HEK293 (cell line): ENCODE data around the gene MRTFB.

Experiments
- CTCF ChIA-PET: fragments of 350-600 bp; formaldehyde crosslinking; extraction: SDS; loops from one replicate; lab custom pipeline; 2021; ENCODE audit warnings: antibody characterized with exemption; lab: Yijun Ruan, JAX
- POLR2A ChIA-PET: fragments of 300-600 bp; formaldehyde crosslinking; extraction: SDS; loops from one replicate; lab custom pipeline; 2020; ENCODE audit warnings: antibody characterized with exemption, inconsistent platforms; lab: Yijun Ruan, JAX
- H3K27ac ChIP-seq: fragments of 200-500 bp; sonication (Bioruptor generic); 2 replicates; pipeline ENCODE4 v1.5.1; 2014; ENCODE audit warnings: low read depth, low read length, control low read depth, inconsistent platforms; ENCODE audit errors: extremely low read depth
- H3K36me3 ChIP-seq, 2 experiments: fragments of 200-500 bp in 1 of 2; sonication (Bioruptor generic) in 1 of 2; 1 replicate in 1 of 2; 2 replicates in 1 of 2; pipeline ENCODE4 v1.5.1; 2014 to 2017; ENCODE audit warnings: inconsistent platforms in 2 of 2, low read length in 2 of 2; ENCODE audit not compliant: control insufficient read depth in 2 of 2, insufficient read depth in 1 of 2
- H3K4me1 ChIP-seq: fragments of 200-500 bp; sonication (Bioruptor generic); 2 replicates; pipeline ENCODE4 v1.5.1; 2014; ENCODE audit warnings: mild to moderate bottlenecking, low read length, inconsistent platforms; ENCODE audit not compliant: control insufficient read depth, insufficient read depth
- H3K4me3 ChIP-seq: 2 replicates; pipeline ENCODE4 v1.5.1; 2011; ENCODE audit warnings: low read depth, mild to moderate bottlenecking, control low read depth, low read length, moderate library complexity
- H3K9me3 ChIP-seq: fragments of 200-500 bp; sonication (Bioruptor generic); 2 replicates; pipeline ENCODE4 v1.5.1; 2014; ENCODE audit warnings: low read depth, low read length, inconsistent platforms; ENCODE audit not compliant: control insufficient read depth, insufficient read depth
- GLIS2 ChIP-seq: fragments of 450-650 bp; formaldehyde crosslinking; IDR thresholded peaks from 2 replicates; pipeline ENCODE4 v1.5.1; 2016; ENCODE audit warnings: missing biosample characterization, missing genetic modification characterization
- KLF10 ChIP-seq: fragments of 450-650 bp; IDR thresholded peaks from 2 replicates; pipeline ENCODE4 v1.5.1; 2018; ENCODE audit warnings: missing biosample characterization, mild to moderate bottlenecking, missing genetic modification characterization
- KLF8 ChIP-seq: fragments of 450-650 bp; formaldehyde crosslinking; IDR thresholded peaks from 2 replicates; pipeline ENCODE4 v1.5.1; 2016; ENCODE audit warnings: missing biosample characterization, missing genetic modification characterization
- SALL2 ChIP-seq: fragments of 450-650 bp; formaldehyde crosslinking; IDR thresholded peaks from 2 replicates; pipeline ENCODE4 v1.5.0; 2017; ENCODE audit warnings: missing biosample characterization, mild to moderate bottlenecking, missing genetic modification characterization, borderline replicate concordance
- TRIM28 ChIP-seq: IDR thresholded peaks from 2 replicates; pipeline ENCODE4 v1.6.1; 2011; ENCODE audit warnings: low read length, control low read depth, borderline replicate concordance
- ZNF133 ChIP-seq: fragments of 450-650 bp; formaldehyde crosslinking; IDR thresholded peaks from 2 replicates; pipeline ENCODE4 v1.5.1; 2016; ENCODE audit warnings: missing biosample characterization, missing genetic modification characterization
- ZNF202 ChIP-seq: fragments of 450-650 bp; formaldehyde crosslinking; IDR thresholded peaks from 2 replicates; pipeline ENCODE4 v1.5.1; 2016; ENCODE audit warnings: missing biosample characterization, missing genetic modification characterization, borderline replicate concordance
- ZNF211 ChIP-seq: fragments of 450-650 bp; formaldehyde crosslinking; IDR thresholded peaks from 2 replicates; pipeline ENCODE4 v1.5.1; 2016; ENCODE audit warnings: low read depth, missing biosample characterization, missing genetic modification characterization
- ZNF404 ChIP-seq: fragments of 450-650 bp; formaldehyde crosslinking; IDR thresholded peaks from 2 replicates; pipeline ENCODE4 v1.5.1; 2017; ENCODE audit warnings: missing biosample characterization, missing genetic modification characterization
- ZNF416 ChIP-seq: fragments of 450-650 bp; formaldehyde crosslinking; IDR thresholded peaks from 2 replicates; pipeline ENCODE4 v1.5.1; 2016; ENCODE audit warnings: missing biosample characterization, missing genetic modification characterization
- ZNF785 ChIP-seq: fragments of 450-650 bp; formaldehyde crosslinking; IDR thresholded peaks from 2 replicates; pipeline ENCODE4 v1.5.1; 2016; ENCODE audit warnings: missing biosample characterization, missing genetic modification characterization
- ZNF830 ChIP-seq: fragments of 450-650 bp; IDR thresholded peaks from 2 replicates; pipeline ENCODE4 v1.5.0; 2018; ENCODE audit warnings: missing biosample characterization, missing genetic modification characterization, low read depth, mild to moderate bottlenecking, moderate library complexity
- TF ChIP-seq, protein P1 (sequence below): fragments of 450-650 bp; formaldehyde crosslinking; IDR thresholded peaks from 2 replicates; pipeline ENCODE4 v1.5.1; 2016; ENCODE audit warnings: missing biosample characterization, missing genetic modification characterization
- TF ChIP-seq, protein P2 (sequence below): fragments of 450-650 bp; formaldehyde crosslinking; IDR thresholded peaks from 2 replicates; pipeline ENCODE4 v1.5.1; 2016; ENCODE audit warnings: missing biosample characterization, missing genetic modification characterization
- TF ChIP-seq, protein P3 (sequence below): fragments of 450-650 bp; formaldehyde crosslinking; IDR thresholded peaks from 2 replicates; pipeline ENCODE4 v1.5.1; 2016; ENCODE audit warnings: missing biosample characterization, missing genetic modification characterization
- TF ChIP-seq, protein P4 (sequence below): fragments of 450-650 bp; formaldehyde crosslinking; IDR thresholded peaks from 2 replicates; pipeline ENCODE4 v1.5.1; 2017; ENCODE audit warnings: missing biosample characterization, missing genetic modification characterization
- TF ChIP-seq, protein P5 (sequence below): fragments of 450-650 bp; formaldehyde crosslinking; IDR thresholded peaks from 2 replicates; pipeline ENCODE4 v1.5.1; 2016; ENCODE audit warnings: missing biosample characterization, missing genetic modification characterization, low read depth
- TF ChIP-seq, protein P6 (sequence below): fragments of 450-650 bp; formaldehyde crosslinking; IDR thresholded peaks from 2 replicates; pipeline ENCODE4 v1.5.1; 2016; ENCODE audit warnings: missing biosample characterization, missing genetic modification characterization
- TF ChIP-seq, protein P7 (sequence below): fragments of 450-650 bp; formaldehyde crosslinking; IDR thresholded peaks from 2 replicates; pipeline ENCODE4 v1.5.1; 2016; ENCODE audit warnings: missing biosample characterization, missing genetic modification characterization
- TF ChIP-seq, protein P8 (sequence below): fragments of 450-650 bp; formaldehyde crosslinking; IDR thresholded peaks from 2 replicates; pipeline ENCODE4 v1.5.1; 2017; ENCODE audit warnings: missing biosample characterization, missing genetic modification characterization

Gene MRTFB

DNA sequence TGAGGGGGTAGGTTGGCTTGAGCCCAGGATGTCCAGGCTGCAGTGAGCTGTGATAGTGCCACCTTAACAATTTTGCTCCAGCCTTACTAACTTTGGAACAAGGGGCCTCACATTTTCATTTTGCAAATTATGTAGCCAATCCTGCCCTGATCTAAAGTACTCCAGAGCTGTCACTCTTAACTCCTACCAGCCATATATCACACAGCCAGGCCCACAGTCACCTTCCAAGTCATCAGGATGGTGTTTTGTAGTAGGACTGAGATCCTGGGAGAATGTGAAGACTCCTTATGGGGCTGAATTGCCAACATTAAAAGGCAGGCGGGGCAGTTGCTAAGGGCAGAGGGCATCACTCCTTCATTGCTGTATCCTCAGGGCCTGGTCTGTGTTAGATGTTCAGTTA, 243.0 kb downstream of the MRTFB start:
- Histone ChIP-seq H3K36me3 (no peaks in the 10 kb centered on the region), H3K27ac (no peak overlapping the region), H3K9me3 (no peaks in the 10 kb centered on the region), H3K4me1 (no peaks in the 10 kb centered on the region), H3K4me3 (no peak overlapping the region)
- TF ChIP-seq, protein P1, sequence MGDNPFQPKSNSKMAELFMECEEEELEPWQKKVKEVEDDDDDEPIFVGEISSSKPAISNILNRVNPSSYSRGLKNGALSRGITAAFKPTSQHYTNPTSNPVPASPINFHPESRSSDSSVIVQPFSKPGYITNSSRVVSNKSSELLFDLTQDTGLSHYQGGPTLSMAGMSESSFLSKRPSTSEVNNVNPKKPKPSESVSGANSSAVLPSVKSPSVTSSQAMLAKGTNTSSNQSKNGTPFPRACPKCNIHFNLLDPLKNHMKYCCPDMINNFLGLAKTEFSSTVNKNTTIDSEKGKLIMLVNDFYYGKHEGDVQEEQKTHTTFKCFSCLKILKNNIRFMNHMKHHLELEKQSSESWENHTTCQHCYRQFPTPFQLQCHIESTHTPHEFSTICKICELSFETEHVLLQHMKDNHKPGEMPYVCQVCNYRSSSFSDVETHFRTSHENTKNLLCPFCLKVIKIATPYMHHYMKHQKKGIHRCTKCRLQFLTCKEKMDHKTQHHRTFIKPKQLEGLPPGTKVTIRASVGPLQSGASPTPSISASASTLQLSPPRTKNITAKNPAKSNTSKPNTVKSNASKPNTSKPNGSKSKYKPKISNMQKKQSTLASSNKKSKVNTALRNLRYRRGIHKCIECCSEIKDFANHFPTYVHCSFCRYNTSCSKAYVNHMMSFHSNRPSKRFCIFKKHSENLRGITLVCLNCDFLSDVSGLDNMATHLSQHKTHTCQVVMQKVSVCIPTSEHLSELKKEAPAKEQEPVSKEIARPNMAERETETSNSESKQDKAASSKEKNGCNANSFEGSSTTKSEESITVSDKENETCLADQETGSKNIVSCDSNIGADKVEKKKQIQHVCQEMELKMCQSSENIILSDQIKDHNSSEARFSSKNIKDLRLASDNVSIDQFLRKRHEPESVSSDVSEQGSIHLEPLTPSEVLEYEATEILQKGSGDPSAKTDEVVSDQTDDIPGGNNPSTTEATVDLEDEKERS (tag by site-specific recombination) = no peak
- TF ChIP-seq, protein P2, sequence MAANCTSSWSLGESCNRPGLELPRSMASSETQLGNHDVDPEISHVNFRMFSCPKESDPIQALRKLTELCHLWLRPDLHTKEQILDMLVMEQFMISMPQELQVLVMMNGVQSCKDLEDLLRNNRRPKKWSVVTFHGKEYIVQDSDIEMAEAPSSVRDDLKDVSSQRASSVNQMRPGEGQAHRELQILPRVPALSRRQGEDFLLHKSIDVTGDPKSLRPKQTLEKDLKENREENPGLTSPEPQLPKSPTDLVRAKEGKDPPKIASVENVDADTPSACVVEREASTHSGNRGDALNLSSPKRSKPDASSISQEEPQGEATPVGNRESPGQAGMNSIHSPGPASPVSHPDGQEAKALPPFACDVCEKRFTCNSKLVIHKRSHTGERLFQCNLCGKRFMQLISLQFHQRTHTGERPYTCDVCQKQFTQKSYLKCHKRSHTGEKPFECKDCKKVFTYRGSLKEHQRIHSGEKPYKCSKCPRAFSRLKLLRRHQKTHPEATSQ (tag by site-specific recombination) = no peak
- TF ChIP-seq, protein P3, sequence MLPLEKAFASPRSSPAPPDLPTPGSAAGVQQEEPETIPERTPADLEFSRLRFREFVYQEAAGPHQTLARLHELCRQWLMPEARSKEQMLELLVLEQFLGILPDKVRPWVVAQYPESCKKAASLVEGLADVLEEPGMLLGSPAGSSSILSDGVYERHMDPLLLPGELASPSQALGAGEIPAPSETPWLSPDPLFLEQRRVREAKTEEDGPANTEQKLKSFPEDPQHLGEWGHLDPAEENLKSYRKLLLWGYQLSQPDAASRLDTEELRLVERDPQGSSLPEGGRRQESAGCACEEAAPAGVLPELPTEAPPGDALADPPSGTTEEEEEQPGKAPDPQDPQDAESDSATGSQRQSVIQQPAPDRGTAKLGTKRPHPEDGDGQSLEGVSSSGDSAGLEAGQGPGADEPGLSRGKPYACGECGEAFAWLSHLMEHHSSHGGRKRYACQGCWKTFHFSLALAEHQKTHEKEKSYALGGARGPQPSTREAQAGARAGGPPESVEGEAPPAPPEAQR (tag by site-specific recombination) = no peak
- TF ChIP-seq KLF10 (tag by site-specific recombination) (no peak), ZNF785 (tag by site-specific recombination) (no peak), ZNF416 (tag by site-specific recombination) (no peak), SALL2 (tag by site-specific recombination) (no peak), ZNF830 (tag by site-specific recombination) (no peak), ZNF404 (no peak), TRIM28 (no peak), KLF8 (no peak), GLIS2 (no peak)
- TF ChIP-seq, protein P4, sequence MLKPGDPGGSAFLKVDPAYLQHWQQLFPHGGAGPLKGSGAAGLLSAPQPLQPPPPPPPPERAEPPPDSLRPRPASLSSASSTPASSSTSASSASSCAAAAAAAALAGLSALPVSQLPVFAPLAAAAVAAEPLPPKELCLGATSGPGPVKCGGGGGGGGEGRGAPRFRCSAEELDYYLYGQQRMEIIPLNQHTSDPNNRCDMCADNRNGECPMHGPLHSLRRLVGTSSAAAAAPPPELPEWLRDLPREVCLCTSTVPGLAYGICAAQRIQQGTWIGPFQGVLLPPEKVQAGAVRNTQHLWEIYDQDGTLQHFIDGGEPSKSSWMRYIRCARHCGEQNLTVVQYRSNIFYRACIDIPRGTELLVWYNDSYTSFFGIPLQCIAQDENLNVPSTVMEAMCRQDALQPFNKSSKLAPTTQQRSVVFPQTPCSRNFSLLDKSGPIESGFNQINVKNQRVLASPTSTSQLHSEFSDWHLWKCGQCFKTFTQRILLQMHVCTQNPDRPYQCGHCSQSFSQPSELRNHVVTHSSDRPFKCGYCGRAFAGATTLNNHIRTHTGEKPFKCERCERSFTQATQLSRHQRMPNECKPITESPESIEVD (tag by site-specific recombination) = no peak
- ChIA-PET CTCF (interaction anchor here (0.6 kb wide), 1 partner anchor 16 kb away, joined by 3 read pairs; no protein-coding TSS in a partner anchor), POLR2A (no interaction called here)

DNA sequence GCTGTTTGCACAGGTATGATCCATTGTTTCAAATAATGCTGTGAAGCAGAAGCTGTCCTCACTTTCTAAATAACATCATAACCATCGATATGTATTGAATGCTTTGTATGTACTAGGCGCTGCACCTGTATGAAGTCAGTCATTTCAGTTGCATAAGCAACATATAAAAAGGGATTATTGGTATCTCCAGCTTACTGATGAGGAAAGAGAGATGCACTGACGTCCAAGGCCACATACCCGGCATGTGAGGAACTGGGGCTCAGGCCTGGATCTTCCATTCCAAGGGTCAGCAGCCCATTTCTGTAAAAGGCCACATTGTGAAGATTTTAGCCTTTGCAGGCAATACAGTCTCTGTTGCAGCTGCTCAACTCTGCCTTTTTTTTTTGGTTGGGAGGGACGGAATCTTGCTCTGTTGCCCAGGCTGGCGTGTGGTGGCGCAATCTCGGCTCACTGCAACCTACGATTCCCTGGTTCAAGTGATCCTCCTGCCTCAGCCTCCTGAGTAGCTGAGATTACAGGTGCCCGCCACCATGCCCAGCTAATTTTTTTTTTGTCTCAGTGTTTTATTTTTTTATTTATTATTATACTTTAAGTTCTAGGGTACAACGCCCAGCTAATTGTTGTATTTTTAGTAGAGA, 244.7 kb downstream of the MRTFB start:
- TF ChIP-seq ZNF133 (tag by site-specific recombination) = no peak
- TF ChIP-seq, protein P5, sequence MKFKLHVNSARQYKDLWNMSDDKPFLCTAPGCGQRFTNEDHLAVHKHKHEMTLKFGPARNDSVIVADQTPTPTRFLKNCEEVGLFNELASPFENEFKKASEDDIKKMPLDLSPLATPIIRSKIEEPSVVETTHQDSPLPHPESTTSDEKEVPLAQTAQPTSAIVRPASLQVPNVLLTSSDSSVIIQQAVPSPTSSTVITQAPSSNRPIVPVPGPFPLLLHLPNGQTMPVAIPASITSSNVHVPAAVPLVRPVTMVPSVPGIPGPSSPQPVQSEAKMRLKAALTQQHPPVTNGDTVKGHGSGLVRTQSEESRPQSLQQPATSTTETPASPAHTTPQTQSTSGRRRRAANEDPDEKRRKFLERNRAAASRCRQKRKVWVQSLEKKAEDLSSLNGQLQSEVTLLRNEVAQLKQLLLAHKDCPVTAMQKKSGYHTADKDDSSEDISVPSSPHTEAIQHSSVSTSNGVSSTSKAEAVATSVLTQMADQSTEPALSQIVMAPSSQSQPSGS (tag by site-specific recombination) = no peak
- TF ChIP-seq, protein P6, sequence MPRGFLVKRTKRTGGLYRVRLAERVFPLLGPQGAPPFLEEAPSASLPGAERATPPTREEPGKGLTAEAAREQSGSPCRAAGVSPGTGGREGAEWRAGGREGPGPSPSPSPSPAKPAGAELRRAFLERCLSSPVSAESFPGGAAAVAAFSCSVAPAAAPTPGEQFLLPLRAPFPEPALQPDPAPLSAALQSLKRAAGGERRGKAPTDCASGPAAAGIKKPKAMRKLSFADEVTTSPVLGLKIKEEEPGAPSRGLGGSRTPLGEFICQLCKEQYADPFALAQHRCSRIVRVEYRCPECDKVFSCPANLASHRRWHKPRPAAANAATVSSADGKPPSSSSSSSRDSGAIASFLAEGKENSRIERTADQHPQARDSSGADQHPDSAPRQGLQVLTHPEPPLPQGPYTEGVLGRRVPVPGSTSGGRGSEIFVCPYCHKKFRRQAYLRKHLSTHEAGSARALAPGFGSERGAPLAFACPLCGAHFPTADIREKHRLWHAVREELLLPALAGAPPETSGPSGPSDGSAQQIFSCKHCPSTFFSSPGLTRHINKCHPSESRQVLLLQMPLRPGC (tag by site-specific recombination) = no peak
- TF ChIP-seq ZNF211 (tag by site-specific recombination) = no peak
- TF ChIP-seq, protein P7, sequence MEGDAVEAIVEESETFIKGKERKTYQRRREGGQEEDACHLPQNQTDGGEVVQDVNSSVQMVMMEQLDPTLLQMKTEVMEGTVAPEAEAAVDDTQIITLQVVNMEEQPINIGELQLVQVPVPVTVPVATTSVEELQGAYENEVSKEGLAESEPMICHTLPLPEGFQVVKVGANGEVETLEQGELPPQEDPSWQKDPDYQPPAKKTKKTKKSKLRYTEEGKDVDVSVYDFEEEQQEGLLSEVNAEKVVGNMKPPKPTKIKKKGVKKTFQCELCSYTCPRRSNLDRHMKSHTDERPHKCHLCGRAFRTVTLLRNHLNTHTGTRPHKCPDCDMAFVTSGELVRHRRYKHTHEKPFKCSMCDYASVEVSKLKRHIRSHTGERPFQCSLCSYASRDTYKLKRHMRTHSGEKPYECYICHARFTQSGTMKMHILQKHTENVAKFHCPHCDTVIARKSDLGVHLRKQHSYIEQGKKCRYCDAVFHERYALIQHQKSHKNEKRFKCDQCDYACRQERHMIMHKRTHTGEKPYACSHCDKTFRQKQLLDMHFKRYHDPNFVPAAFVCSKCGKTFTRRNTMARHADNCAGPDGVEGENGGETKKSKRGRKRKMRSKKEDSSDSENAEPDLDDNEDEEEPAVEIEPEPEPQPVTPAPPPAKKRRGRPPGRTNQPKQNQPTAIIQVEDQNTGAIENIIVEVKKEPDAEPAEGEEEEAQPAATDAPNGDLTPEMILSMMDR = no peak
- TF ChIP-seq, protein P8, sequence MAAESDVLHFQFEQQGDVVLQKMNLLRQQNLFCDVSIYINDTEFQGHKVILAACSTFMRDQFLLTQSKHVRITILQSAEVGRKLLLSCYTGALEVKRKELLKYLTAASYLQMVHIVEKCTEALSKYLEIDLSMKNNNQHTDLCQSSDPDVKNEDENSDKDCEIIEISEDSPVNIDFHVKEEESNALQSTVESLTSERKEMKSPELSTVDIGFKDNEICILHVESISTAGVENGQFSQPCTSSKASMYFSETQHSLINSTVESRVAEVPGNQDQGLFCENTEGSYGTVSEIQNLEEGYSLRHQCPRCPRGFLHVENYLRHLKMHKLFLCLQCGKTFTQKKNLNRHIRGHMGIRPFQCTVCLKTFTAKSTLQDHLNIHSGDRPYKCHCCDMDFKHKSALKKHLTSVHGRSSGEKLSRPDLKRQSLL (tag by site-specific recombination) = no peak
- no peak for TF ChIP-seq ZNF202 (tag by site-specific recombination)
- H3K4me3 ChIP-seq = no peak overlapping the region
- H3K36me3 ChIP-seq = no peaks in the 10 kb centered on the region
- no peak overlapping the region for H3K27ac ChIP-seq
- CTCF ChIA-PET = interaction anchor here (0.6 kb wide), 1 partner anchor 181 kb away, joined by 3 read pairs; no protein-coding TSS in a partner anchor
- no peaks in the 10 kb centered on the region for H3K4me1 ChIP-seq
- POLR2A ChIA-PET = no interaction called here
- H3K9me3 ChIP-seq = no peaks in the 10 kb centered on the region
